GM18517 (cell line): ENCODE data around the gene SLC35A5.
A peak's percentile ranks its signal among the peaks of the same experiment; 100 is the strongest.
"Not testable (repeated sequence)": the region's sequence is repeated elsewhere in the genome, so short reads cannot be mapped to it uniquely, and the experiment has no call there.

ENCODE experiments used
- ATAC-seq: cut with Tn5 transposase; IDR thresholded peaks from one replicate; pipeline ENCODE4 v1.9.1; 2021; ENCODE audit warnings: mild to moderate bottlenecking, moderate library complexity; ENCODE audit not compliant: unreplicated experiment

The SLC35A5 gene

GRCh38 chr3:112561734-112562529, at the start of gene SLC35A5, which contains the start of gene ATG3:
SLC35A5 (plus strand) TSS chr3:112562045; CDS start chr3:112563404, 1,359 bp downstream.
ATG3 (minus strand) TSS chr3:112561962; CDS start chr3:112561528, 434 bp downstream.
- peak; percentile 71 for ATAC-seq

DNA sequence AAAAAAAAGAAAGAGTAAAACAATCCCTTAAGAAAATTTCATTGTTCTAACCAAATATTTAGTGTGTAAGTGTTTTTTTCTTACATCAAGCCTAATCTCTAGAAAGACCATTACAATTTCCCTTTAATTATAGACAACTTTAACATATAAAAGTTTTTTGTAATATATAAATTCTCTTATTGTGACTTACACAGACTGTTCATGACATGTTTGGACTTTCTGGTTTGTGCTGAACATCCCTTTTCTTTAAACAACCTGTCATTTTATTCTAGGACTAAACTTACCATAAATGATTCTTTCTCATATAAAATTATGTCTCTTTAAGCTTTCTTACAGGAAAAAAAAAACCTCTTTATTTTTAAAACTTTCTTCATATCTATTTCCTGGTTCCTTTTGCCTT, 49.5 kb upstream of the SLC35A5 start:
- no peak for ATAC-seq

DNA sequence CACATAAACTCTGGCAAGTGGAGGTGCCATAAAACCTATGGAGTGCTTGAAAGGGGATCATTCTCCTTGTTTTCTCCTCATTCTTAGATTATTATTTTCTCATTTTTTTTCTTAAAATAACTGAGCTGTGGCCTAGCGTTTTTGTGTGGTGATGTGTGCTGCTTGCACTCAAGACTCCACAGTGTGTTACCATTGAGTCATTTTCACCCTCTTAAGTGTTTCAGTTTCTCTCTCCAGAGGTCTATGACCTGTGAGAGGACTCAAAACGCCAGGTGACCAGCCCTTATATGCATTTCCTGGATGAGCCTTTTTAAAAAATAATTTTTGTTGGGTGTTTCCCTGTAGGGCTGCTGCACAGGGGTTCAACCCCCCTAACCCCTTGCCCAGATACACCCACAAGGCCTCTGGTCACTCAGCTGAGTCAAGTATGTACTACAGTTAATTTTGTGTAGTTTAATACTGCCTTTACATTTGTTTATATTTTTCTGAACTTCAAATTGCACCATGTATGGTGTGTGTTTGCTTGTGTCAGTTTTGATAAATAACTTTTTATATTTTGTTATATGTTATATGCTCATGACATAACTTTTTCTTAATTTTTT, 47.2 kb upstream of the SLC35A5 start:
- peak; percentile 99 for ATAC-seq

GRCh38 chr3:112518970-112519369, 42.9 kb upstream of the SLC35A5 start:
- not testable (repeated sequence) for ATAC-seq

DNA sequence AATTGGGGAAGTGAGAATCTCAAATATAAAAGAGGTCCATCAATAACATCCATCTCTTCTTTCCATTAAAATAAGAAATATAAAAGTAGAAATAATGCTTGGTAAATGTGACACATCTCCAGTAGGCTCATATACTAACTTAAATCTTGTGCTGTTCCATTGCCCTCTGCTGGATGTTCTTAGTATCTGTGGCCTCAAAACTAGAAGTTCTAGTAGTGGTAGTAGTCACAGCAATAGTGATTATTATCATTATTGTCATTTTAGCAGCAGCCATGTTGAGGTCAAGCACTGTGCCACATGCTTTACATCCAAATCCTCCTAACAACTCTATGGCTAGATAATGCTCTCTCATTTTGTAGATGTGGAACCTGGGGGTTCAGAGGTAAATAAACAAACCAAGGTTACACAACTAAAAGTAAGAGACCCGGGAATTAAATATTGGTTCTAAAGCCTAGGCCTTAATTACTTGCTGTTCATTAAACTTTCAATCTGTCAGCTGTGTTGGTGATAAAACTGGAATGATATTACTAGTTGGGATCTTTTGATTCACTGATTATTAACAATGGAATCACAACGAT, 42.3 kb upstream of the SLC35A5 start:
- peak; percentile 61 for ATAC-seq

DNA sequence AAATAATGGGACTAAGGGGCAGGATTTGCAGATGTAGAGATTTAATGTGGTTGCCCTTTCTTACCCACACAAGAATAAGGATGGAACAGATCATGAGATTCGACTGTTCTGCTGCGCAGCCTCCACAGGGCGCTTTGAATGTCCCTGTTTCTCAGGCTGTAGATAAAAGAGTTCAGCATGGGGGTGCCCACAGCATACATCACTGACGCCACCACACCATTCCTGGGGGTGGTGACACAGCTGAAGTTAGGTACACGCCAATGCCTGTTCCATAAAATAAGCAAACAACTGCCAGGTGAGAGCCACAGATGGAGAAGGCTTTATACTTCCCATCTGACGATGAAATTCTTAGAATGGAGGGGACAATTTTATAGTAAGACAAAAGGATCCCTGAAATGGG, 37.7 kb upstream of the SLC35A5 start:
- ATAC-seq: not testable (repeated sequence)

DNA sequence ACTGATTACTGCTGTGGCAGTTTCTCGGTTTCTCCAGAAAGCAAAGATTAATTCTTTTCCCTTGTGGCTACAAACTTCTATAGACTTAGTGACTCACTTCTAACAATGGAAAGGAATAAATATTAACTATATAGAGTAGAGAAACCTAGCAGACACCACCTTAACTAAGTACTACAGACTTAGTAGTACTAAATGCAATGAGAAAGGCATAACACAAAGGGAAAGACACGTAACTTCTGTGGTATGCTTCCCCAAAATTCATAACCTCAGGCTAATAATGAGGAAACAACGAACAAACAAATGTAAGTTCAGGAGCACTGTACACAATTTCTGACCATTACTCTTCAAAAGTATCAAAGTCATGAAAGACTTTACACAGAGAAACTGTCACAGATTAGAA, 31.3 kb upstream of the SLC35A5 start:
- no peak for ATAC-seq

DNA sequence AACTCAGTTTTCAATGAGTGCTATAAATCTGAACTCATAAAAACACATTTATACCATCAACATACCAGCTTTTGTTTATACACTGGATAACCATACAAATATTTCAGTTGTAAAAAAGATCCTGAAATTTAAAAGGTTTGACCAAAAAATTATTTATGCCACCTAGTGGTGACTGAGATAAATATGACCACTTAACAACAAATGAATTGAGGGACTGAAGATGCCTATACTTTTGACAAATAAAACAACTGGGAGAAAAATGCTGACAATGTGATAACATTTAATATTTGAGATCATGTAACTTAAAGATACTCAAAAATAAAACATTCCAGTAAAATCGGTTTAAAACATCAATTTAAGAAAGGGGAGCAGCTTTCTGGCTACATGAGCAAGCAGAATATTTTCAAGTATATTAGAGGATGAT, 30.5 kb upstream of the SLC35A5 start:
- no peak for ATAC-seq

GRCh38 chr3:112539825-112540650, 21.8 kb upstream of the SLC35A5 start:
- peak; percentile 93 for ATAC-seq

- ATAC-seq: no peak
Measured at GRCh38 chr3:112546216-112546759, 15.6 kb upstream of the SLC35A5 start.

GRCh38 chr3:112550859-112551258, 11.0 kb upstream of the SLC35A5 start:
- ATAC-seq: no peak

- no peak for ATAC-seq
Measured at GRCh38 chr3:112555535-112556170, 6.2 kb upstream of the SLC35A5 start.

DNA sequence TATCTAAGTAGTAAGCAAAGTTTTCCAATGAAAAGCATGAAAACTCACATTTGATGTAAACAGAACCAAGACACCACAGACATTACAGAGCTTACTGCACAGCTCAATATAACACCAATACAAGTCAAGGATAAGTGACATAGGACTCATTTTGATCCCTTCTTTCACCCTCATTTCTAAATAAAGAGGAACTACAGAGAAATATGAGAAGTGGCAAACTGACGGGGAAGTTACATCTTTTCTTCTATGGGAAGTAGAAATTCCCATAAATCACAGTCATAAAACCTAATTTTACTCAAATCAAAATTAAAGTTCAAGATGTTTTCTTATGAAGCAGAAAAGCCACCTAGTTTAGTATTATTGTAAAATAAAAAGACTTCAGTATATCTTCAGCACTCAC, 3.9 kb upstream of the SLC35A5 start:
- ATAC-seq: no peak

DNA sequence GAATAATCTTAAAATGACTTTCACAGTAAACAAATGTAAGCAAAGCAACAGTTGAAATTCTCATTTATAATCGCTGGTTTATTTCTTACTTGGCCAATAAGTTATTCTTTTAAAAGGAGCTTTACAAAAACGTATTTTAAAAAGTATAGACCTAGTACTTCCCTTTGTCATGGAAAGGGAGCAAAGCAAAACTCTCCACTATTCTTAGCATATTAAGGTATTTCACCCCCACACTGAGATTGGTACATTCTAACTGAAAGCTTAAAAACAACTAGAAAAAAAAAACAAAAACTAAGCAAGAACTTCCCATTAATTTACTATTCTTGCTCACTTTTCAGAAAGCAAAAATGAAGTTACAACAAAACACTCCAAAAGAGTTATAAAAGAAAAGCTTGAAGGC, 1.5 kb upstream of the SLC35A5 start:
- ATAC-seq: no peak

DNA sequence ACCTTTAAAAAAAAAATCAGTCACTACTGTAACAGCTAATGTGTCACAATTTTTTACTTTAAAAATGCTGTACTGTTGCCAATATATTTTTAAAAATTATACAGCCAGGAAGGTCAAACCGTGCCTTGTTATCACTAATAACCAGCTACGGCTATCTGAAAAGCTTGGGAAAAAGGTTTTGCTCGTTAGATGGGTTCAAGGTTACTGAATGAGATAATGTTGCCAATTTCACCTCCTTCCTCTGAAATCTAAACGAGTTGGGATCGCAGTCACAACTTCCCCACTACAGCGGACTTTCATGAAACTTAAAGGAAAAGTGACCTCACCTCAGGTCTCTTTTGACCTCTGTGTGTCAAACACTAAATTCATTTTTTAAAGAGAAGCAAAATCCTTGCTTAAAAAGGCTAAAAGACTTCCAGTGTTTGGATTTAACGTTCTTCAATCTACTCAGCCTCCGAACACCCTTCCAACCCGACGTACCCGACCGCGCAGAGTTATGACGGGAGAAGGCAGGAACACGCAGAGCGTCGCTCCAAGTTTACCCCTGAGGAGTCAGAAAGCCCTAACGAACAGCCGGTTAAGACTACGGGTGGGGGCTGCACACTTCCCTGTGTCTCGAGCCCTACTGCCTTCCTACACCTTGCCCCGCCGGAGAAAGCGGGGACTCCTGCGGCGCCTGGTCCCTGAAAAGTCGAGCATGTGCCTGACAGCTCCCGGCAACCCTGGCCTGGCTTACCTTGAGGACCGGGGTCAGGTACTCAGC, 943 bp upstream of the SLC35A5 start:
- ATAC-seq: peak; percentile 21

GRCh38 chr3:112561484-112561733, 436 bp upstream of the SLC35A5 start:
- ATAC-seq: peak; percentile 48

DNA sequence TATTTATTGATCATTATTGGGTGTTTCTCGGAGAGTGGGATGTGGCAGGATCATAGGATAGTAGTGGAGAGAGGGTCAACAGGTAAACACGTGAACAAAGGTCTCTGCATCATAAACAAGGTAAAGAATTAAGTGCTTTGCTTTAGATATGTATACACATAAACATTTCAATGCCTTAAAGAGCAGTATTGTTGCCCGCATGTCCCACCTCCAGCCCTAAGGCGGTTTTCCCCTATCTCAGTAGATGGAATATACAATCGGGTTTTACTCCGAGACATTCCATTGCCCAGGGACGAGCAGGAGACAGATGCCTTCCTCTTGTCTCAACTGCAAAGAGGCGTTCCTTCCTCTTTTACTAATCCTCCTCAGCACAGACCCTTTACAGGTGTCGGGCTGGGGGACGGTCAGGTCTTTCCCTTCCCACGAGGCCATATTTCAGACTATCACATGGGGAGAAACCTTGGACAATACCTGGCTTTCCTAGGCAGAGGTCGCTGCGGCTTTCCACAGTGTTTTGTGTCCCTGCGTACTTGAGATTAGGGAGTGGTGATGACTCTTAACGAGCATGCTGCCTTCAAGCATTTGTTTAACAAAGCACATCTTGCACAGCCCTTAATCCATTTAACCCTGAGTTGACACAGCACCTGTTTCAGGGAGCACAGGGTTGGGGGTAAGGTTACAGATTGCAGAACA, 2.5 kb downstream of the SLC35A5 start:
- not testable (repeated sequence) for ATAC-seq

DNA sequence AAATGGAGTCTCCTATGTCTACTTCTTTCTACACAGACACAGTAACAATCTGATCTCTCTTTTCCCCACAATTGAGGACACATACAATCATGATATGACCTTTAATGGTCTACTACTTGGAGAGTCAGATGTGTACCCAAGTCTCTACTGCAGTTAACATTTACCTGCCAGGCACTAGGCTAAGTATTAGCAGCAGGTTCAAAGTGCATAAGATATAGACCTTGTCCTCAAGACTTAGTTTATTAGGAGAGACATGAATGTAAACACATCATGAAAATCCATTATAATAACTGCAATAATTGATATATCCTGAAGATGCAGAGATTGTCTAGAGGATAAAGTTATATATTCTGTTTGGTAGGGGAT, 3.1 kb downstream of the SLC35A5 start:
- ATAC-seq: no peak

- no peak for ATAC-seq
Measured at GRCh38 chr3:112568642-112569041, 6.8 kb downstream of the SLC35A5 start.
